Stomach (tissue), 4 donors: ENCODE results near the gene PRKCA.

Experiments used
- CTCF ChIP-seq, 7 experiments: fragments of 450-650 bp in 4 of 7; fragments of 200-600 bp in 3 of 7; sonication (generic) in 3 of 7; IDR thresholded peaks; one replicate each; pipeline ENCODE4 v1.5.1; 2016 to 2019; ENCODE audit warnings: antibody characterized with exemption in 7 of 7, control low read depth in 2 of 7, mild to moderate bottlenecking in 1 of 7
- EP300 ChIP-seq: sonication (generic); formaldehyde crosslinking; IDR thresholded peaks from one replicate; pipeline ENCODE4 v1.6.1; 2017; ENCODE audit warnings: antibody characterized with exemption
- POLR2A ChIP-seq, 4 donors: fragments of 450-650 bp; IDR thresholded peaks; one replicate each; pipeline ENCODE4 v1.6.1; 2016; ENCODE audit warnings: antibody characterized with exemption in 4 of 4, control low read depth in 2 of 4, mild to moderate bottlenecking in 1 of 4, moderate library complexity in 1 of 4
- POLR2AphosphoS5 ChIP-seq, 3 donors: sonication (generic); formaldehyde crosslinking; IDR thresholded peaks; one replicate each; pipeline ENCODE4 v1.6.1; 2016; ENCODE audit warnings: antibody characterized with exemption in 3 of 3

DNA sequence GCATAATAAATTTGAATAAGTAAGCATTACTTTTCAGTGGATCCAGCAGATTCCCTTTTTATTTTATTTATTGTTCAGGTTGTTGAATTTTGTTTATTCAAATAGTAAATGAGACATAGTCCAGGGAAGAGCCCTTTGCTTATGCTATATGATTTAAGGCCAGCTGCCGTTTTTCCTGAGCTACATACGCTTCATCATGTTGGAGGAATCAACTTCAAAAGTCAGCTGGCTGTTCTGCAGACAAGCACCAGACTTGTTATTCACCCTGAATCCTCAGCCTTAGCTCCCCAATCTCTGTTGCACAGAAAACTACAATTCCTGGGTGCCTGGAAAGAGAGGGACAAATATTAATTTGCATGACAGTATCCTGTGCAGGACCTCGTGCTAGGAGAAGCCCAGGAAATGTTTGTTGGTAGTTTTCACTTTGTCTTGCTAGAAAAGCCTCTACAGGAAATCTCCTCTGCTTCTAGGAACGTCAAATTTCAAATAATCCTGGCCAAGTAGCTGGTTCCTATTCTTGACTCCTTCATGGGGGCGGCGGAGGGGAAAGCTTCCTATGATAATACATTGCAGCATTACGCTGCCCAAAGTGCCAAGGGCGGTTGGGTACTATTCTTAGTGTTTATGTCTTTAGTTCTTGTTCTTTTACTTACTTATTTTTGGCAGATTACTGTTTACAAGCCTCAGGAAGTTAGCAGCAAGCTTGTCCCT is 101.6 kb downstream of the PRKCA start:
- TF ChIP-seq POLR2AphosphoS5 (IDR thresholded peaks at IDR 0.05) = no peak
- TF ChIP-seq POLR2A (IDR thresholded peaks at IDR 0.05) = no peak
- no peak for TF ChIP-seq CTCF (IDR thresholded peaks at IDR 0.05)
- no peak for TF ChIP-seq EP300
